Naive thymus-derived CD8-positive, alpha-beta T cell (primary cell): ENCODE data around the gene ATOH8. TPM values are rescaled to one million over a fixed set of nuclear protein-coding genes. Genes with fewer than 3 reads are reported as not detected.

ENCODE experiments used
- ATAC-seq, 2 donors: fragments of 150-1000 bp; cut with Tn5 transposase in 1 of 2; sonication (Bioruptor Pico), chemical (Tn5 transposase) in 1 of 2; 1 replicate in 1 of 2; 2 replicates in 1 of 2; pipeline ENCODE4 v1.10.0; 2021; ENCODE audit warnings: mild to moderate bottlenecking in 2 of 2, moderate library complexity in 2 of 2
- POLR2A ChIA-PET: fragments of 350-600 bp; sonication (Branson Sonifier 250); formaldehyde crosslinking; loops from one replicate; lab custom pipeline; 2021; ENCODE audit warnings: antibody characterized with exemption; lab: Charles Lee
- DNase-seq, 10 donors: peaks; one replicate each; pipeline versions ENCODE4 v3.0.0 to v3.0.0-alpha.2; 2020 to 2022
- H3K27ac Mint-ChIP-seq, 10 donors: one replicate each; pipeline ENCODE4 v1.8.0; 2020 to 2022; ENCODE audit warnings: mild to moderate bottlenecking in 10 of 10, mixed read lengths in 10 of 10, moderate library complexity in 4 of 10, inconsistent platforms in 1 of 10
- H3K27me3 Mint-ChIP-seq, 5 donors: one replicate each; pipeline ENCODE4 v1.8.0; 2021 to 2022; ENCODE audit warnings: mixed read lengths in 5 of 5
- H3K36me3 Mint-ChIP-seq, 3 donors: one replicate each; pipeline ENCODE4 v1.8.0; 2020 to 2022; ENCODE audit warnings: mixed read lengths in 3 of 3, mild to moderate bottlenecking in 2 of 3, inconsistent platforms in 1 of 3
- H3K4me1 Mint-ChIP-seq, 4 donors: one replicate each; pipeline ENCODE4 v1.8.0; 2021 to 2022; ENCODE audit warnings: mixed read lengths in 4 of 4
- H3K4me3 Mint-ChIP-seq, 10 donors: one replicate each; pipeline ENCODE4 v1.8.0; 2020 to 2022; ENCODE audit warnings: mild to moderate bottlenecking in 10 of 10, mixed read lengths in 10 of 10, moderate library complexity in 6 of 10, inconsistent platforms in 1 of 10
- H3K9me3 Mint-ChIP-seq, 9 donors: one replicate each; pipeline ENCODE4 v1.8.0; 2020 to 2022; ENCODE audit warnings: mixed read lengths in 9 of 9, mild to moderate bottlenecking in 3 of 9, inconsistent platforms in 1 of 9, moderate library complexity in 1 of 9
- polyA plus RNA-seq, 3 donors: library from polyadenylated mRNA; unstranded; fragments of 300-500 nt; fragmentation: Illumina TruSeq; gene quantifications; one replicate each; pipeline ENCODE4 v1.2.3, GENCODE V29; 2021
- total RNA-seq, 8 experiments: library from RNA in 2 of 8; stranded (reverse) in 2 of 8; gene quantifications; one replicate each; pipeline ENCODE4 v1.2.3 and lab custom pipeline; 2021 to 2026

Gene ATOH8
- total and polyA plus RNA-seq, 5 experiments from 2014 or later: not detected

- DNase-seq (no peak), ATAC-seq (no peak)
- H3K27ac Mint-ChIP-seq: peak overlapping the region in 1 of 10 donors; percentile 58
- no peak overlapping the region for H3K4me3 Mint-ChIP-seq
- H3K36me3 Mint-ChIP-seq: peaks cover 0 to 5% (median 1%) of the 10 kb centered on the region in 3 donors
- H3K4me1 Mint-ChIP-seq: peaks cover 8 to 12% (median 9%) of the 10 kb centered on the region in 4 donors
- POLR2A ChIA-PET: no interaction called here
- peaks cover 11 to 26% (median 17%) of the 10 kb centered on the region in 5 donors for H3K27me3 Mint-ChIP-seq
- peaks cover 0 to 8% (median 0%) of the 10 kb centered on the region in 9 donors for H3K9me3 Mint-ChIP-seq
Observed at GRCh38 chr2:85799215-85799956, 45.6 kb downstream of the ATOH8 start.

DNA sequence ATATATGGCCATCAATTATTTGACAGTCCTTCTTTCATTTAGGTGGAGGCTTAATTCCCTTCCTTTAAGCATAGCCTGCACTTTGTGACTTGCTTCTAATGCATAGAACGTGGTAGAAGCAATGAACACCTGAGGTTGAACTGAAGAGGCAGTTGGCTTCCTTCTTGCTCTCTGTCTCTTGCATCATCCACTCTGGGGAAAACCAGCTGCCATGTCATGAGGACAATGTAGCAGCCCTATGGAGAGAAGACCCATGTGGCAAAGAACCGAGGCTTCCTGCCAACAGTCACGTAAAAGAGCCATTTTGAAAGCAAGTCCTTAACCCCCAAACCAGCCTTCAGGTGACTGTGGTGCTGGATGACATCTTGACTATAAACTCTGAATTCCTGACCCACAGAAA lies 46.8 kb downstream of the ATOH8 start:
- POLR2A ChIA-PET: no interaction called here
- Mint-ChIP-seq H3K27me3 (peaks cover 11 to 26% (median 17%) of the 10 kb centered on the region in 5 donors), H3K4me3 (no peak overlapping the region), H3K27ac (no peak overlapping the region), H3K36me3 (peaks cover 0 to 5% (median 1%) of the 10 kb centered on the region in 3 donors), H3K9me3 (peaks cover 0 to 8% (median 0%) of the 10 kb centered on the region in 9 donors), H3K4me1 (peaks cover 10 to 19% (median 15%) of the 10 kb centered on the region in 4 donors)
- no peak for ATAC-seq
- no peak for DNase-seq

DNA sequence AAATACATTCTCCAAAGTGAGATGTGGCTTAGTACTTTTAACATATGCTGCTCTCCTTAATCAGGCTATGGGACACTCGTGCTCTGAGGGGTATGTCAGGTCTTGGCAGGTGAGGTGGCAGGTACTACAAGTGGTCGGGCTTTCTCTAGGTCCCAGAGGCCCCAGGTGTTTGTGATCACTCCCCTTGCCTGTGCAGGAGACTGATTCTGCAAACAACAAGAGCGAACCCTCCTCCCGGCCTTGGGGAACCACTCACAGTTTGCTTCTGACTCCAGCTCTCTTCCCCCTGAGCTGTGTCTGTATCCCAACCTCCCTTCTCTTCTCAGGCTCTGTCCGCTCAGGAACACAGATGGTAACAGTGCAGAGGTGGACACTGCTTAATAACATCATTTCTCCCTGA lies 48.1 kb downstream of the ATOH8 start:
- ATAC-seq (no peak), DNase-seq (no peak)
- Mint-ChIP-seq H3K36me3 (peaks cover 0 to 5% (median 1%) of the 10 kb centered on the region in 3 donors), H3K9me3 (peaks cover 0 to 8% (median 0%) of the 10 kb centered on the region in 9 donors), H3K4me1 (peaks cover 10 to 19% (median 15%) of the 10 kb centered on the region in 4 donors), H3K27me3 (peaks cover 9 to 17% (median 16%) of the 10 kb centered on the region in 5 donors), H3K4me3 (no peak overlapping the region), H3K27ac (no peak overlapping the region)
- POLR2A ChIA-PET: no interaction called here

DNA sequence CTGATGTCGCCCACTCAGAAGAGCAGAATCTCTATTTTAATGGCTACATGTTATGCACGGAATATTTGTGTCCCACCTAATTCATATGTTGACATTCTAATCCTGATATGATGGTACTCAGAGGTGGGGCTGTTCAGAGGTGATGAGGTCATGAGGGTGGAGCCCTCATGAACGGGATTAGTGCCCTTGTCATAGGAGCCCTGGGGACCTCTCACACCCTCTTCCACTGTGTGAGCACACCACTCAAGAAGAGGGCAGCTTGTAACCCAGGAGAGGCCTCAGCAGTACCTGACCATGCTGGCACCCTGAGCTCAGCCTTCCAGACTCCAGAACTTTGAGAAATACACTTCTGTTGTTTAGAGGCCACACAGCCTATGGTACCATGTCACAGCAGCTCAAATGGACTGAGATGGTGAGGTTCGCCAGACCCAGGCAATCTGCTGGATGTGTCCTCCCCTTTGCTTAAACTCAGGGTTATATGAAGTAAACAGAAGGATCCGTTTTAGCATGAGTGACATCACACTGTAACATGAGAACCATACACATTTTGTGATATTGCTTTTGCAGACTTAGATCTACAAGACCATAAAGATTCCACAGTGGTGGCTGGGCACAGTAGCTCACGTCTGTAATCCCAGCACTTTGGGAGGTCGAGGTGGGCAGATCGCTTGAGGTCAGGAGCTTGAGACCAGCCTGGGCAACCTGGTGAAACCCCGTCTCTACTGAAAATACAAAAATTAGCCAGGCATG lies 48.7 kb downstream of the ATOH8 start:
- ATAC-seq (no peak), DNase-seq (no peak)
- Mint-ChIP-seq H3K4me3 (no peak overlapping the region), H3K36me3 (peaks cover 0 to 5% (median 1%) of the 10 kb centered on the region in 3 donors), H3K27me3 (peaks cover 4 to 13% (median 9%) of the 10 kb centered on the region in 5 donors), H3K27ac (no peak overlapping the region), H3K9me3 (peaks cover 0 to 8% (median 0%) of the 10 kb centered on the region in 9 donors), H3K4me1 (peaks cover 10 to 19% (median 15%) of the 10 kb centered on the region in 4 donors)
- POLR2A ChIA-PET: no interaction called here

DNA sequence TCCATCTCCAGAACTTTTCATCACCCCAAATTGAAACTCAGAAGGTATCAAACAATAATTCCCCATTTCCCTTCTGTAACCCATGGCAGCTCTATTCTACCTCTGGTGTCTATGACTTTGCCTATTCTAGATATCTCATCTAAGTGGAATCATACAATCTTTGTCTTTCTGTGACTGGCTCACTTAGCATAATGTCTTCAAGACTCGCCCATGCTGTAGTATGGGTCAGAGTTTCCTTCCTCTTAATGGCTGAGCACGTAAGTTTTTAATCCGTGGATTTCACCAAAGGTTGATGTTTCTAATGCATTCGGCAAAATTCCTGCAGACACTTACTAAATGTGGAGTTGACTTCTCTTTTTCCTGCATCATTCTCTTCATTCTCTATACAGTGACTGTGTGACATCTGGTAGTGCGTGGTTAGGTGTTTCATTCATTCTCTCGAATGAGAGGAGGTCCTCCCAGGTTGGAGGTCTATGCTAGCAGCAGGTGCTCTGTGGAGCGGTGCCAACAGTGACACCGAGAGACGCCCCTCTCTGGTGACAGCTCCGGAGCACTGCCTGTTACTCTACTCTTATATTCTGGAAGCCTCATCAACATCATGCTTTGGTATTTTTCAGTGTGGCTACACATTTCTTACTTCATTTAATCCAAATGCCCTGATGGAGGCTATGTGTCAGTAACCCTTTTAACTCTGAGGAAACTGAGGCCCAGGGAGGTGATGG lies 50.1 kb downstream of the ATOH8 start:
- Mint-ChIP-seq H3K27ac (peak overlapping the region in 3 of 10 donors; percentile 12 to 66 (median 41)), H3K4me1 (peaks cover 10 to 19% (median 15%) of the 10 kb centered on the region in 4 donors), H3K27me3 (peaks cover 0 to 6% (median 2%) of the 10 kb centered on the region in 5 donors), H3K9me3 (peaks cover 0 to 8% (median 0%) of the 10 kb centered on the region in 9 donors), H3K4me3 (peak overlapping the region in 3 of 10 donors; percentile 0 to 71 (median 63)), H3K36me3 (peaks cover 0 to 5% (median 1%) of the 10 kb centered on the region in 3 donors)
- POLR2A ChIA-PET: no interaction called here
- ATAC-seq (peak in 1 of 2 donors; percentile 68), DNase-seq (no peak)

DNA sequence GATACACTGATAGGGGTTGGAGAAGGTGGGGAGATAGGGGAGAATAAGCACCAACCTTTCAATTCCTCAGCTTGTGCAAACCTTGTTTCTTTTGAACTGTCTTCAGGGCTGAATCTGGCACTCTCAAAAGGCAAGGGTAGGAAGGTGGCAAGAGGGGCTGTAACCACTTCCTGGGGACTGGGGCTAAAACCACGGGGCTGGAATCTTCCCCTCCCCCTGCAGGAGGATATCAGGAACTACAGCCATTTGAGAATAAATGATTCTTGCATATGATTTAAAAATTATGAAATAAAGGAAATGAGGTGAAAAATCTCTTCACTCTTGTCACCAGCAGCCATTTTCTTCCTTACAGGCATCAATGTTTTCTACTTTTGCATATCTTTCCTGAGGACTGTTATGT lies 50.8 kb downstream of the ATOH8 start:
- ATAC-seq (peak; percentile 75 to 79), DNase-seq (peak in 5 of 10 donors; percentile 9 to 47 (median 34))
- Mint-ChIP-seq H3K4me3 (peak overlapping the region in 4 of 10 donors; percentile 0 to 63 (median 36)), H3K4me1 (peaks cover 10 to 19% (median 15%) of the 10 kb centered on the region in 4 donors), H3K9me3 (peaks cover 0 to 8% (median 0%) of the 10 kb centered on the region in 9 donors), H3K27me3 (peaks cover 0 to 2% (median 2%) of the 10 kb centered on the region in 5 donors), H3K27ac (peak overlapping the region in 3 of 10 donors; percentile 41 to 66 (median 63)), H3K36me3 (peaks cover 0 to 5% (median 1%) of the 10 kb centered on the region in 3 donors)
- POLR2A ChIA-PET: no interaction called here

DNA sequence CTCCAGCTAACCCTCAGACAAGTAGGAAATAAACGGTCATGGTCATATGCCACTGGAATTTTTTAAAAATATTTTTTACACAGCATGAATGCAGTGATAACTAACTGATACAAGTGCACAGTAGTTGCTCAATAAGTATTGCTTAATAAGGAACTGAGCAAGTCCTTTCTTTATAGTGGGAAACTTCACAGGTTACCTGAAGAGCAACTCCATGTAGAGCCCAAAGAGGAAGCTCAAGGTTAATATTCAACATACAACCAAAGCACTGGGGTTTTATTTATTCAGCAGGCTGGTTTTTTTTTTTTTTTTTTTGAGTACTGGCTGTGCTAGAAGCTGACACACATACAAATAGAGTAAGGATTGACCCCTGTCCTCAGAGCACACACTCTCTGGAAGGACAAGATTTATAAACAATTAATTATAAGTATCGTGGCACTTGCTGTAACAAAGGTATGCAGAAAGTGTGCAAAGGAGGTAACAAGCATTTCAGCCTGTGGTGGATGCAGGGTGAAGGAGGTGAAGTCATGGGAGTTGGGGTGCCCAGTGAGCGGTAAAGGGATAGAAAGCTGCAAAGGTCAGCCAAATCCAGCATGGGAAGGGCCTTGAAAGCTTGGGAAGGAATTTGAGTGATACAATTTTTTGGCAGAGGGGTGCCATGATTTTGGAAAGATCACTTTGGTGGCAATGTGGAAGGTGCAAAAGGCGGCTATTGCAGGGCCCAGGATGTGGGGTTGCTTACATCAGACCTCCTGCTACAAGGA lies 52.7 kb downstream of the ATOH8 start:
- Mint-ChIP-seq H3K27me3 (peaks cover 0 to 3% (median 0%) of the 10 kb centered on the region in 5 donors), H3K4me3 (no peak overlapping the region), H3K36me3 (no peaks in the 10 kb centered on the region), H3K9me3 (peaks cover 0 to 8% (median 0%) of the 10 kb centered on the region in 9 donors), H3K27ac (peak overlapping the region in 1 of 10 donors; percentile 64), H3K4me1 (peaks cover 10 to 19% (median 15%) of the 10 kb centered on the region in 4 donors)
- DNase-seq: no peak
- POLR2A ChIA-PET: no interaction called here
- no peak for ATAC-seq

- DNase-seq: no peak
- Mint-ChIP-seq H3K4me1 (peaks cover 10 to 19% (median 15%) of the 10 kb centered on the region in 4 donors), H3K36me3 (no peaks in the 10 kb centered on the region), H3K27ac (no peak overlapping the region), H3K4me3 (no peak overlapping the region), H3K27me3 (peaks cover 0 to 3% (median 0%) of the 10 kb centered on the region in 5 donors), H3K9me3 (no peaks in the 10 kb centered on the region)
- POLR2A ChIA-PET: no interaction called here
- no peak for ATAC-seq
Observed at GRCh38 chr2:85807756-85808155, 54.0 kb downstream of the ATOH8 start.

DNA sequence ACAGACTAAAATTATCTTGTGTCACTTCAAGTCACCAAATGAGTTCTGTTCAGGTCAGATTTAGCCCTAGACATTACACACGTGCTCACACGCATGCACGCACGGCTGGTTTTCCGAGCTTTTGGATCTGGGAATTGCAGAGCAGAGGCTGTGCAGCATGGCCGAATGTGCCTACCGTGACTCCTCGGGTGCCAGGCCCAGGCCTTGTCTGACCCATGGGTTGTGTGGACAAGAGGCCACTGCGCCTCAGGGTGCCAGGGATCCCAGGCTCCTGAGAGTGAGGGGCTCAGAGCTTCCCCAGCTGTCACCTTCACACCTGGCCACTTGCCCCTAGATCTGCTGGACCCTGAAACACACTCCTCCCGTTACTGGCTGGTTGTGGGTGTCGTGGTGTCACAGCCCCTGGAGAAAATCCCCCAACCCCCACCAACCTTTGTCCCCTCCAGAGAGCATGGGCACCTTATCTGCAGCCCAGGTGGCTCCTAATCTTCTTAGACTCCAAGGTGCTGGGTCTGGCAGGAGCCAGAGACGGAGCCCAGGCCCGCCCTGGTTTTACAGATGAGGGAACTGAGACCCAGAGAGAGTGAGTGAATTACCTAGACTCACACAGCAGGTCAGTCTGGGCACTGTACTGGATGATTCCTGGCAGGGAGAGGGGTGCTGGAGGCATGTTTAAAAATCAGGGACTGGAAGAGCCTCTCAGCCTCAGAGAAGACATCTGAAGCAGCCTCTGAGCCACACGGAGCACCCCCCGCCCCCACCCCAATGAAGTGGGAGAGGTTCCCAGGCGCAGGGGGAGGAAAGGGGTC lies 56.8 kb downstream of the ATOH8 start:
- H3K27me3 Mint-ChIP-seq: peaks cover 2 to 14% (median 9%) of the 10 kb centered on the region in 5 donors
- H3K36me3 Mint-ChIP-seq: no peaks in the 10 kb centered on the region
- no peak overlapping the region for H3K4me3 Mint-ChIP-seq
- POLR2A ChIA-PET: no interaction called here
- no peak for DNase-seq
- no peaks in the 10 kb centered on the region for H3K9me3 Mint-ChIP-seq
- peaks cover 0 to 8% (median 3%) of the 10 kb centered on the region in 4 donors for H3K4me1 Mint-ChIP-seq
- ATAC-seq: no peak
- peak overlapping the region in 2 of 10 donors; percentile 22 to 65 for H3K27ac Mint-ChIP-seq

GRCh38 chr2:85811180-85812093 lies 57.6 kb downstream of the ATOH8 start:
- H3K36me3 Mint-ChIP-seq: no peaks in the 10 kb centered on the region
- H3K27me3 Mint-ChIP-seq: peaks cover 2 to 14% (median 9%) of the 10 kb centered on the region in 5 donors
- ATAC-seq: no peak
- H3K27ac Mint-ChIP-seq: peak overlapping the region in 1 of 10 donors; percentile 10
- H3K4me3 Mint-ChIP-seq: no peak overlapping the region
- POLR2A ChIA-PET: no interaction called here
- H3K9me3 Mint-ChIP-seq: no peaks in the 10 kb centered on the region
- H3K4me1 Mint-ChIP-seq: peaks cover 0 to 8% (median 3%) of the 10 kb centered on the region in 4 donors
- DNase-seq: no peak
